Ovary (tissue), 9 donors: ENCODE data around the gene VMP1. TPM values are rescaled to one million over a fixed set of nuclear protein-coding genes. Genes with fewer than 3 reads are reported as not detected.

Experiments used
- DNase-seq, 5 donors: peaks; one replicate each; pipeline ENCODE4 v3.0.0-alpha.2; 2019 to 2020
- H3K27ac ChIP-seq, 2 donors: fragments of 200-600 bp; one replicate each; pipeline versions ENCODE4 v1.5.1 to v1.8.0; 2019 to 2022
- H3K27me3 ChIP-seq: fragments of 200-600 bp; one replicate; pipeline ENCODE4 v1.8.0; 2022
- H3K36me3 ChIP-seq: fragments of 200-600 bp; sonication (generic); one replicate; pipeline ENCODE4 v1.5.1; 2019
- H3K4me1 ChIP-seq: one replicate; pipeline ENCODE4 v1.8.1; 2013; ENCODE audit warnings: mild to moderate bottlenecking, moderate library complexity; ENCODE audit not compliant: insufficient read depth
- H3K4me3 ChIP-seq: fragments of 200-600 bp; sonication (generic); one replicate; pipeline ENCODE4 v1.5.1; 2017
- H3K9me3 ChIP-seq, 2 donors: fragments of 200-600 bp in 1 of 2; sonication (generic) in 1 of 2; one replicate each; pipeline versions ENCODE4 v1.5.1 to v1.8.1; 2013 to 2019; ENCODE audit warnings: mild to moderate bottlenecking in 1 of 2, moderate library complexity in 1 of 2
- EP300 ChIP-seq: sonication (generic); formaldehyde crosslinking; IDR thresholded peaks from one replicate; pipeline ENCODE4 v1.6.1; 2017; ENCODE audit warnings: antibody characterized with exemption
- POLR2A ChIP-seq: fragments of 450-650 bp; IDR thresholded peaks from one replicate; pipeline ENCODE4 v1.6.1; 2017; ENCODE audit warnings: antibody characterized with exemption, mild to moderate bottlenecking, moderate library complexity
- WGBS, 3 donors: extraction: QIAGEN DNeasy Blood & Tissue Kit in 1 of 3; methylation state at CpG; one replicate each; pipeline versions ENCODE4 v1.1.5 to v1.1.7; 2013 to 2017; 5-methylcytosine and 5-hydroxymethylcytosine counted together
- intact Hi-C, 4 donors: fragments of 100-400 bp; cut with DNase I; formaldehyde crosslinking; loops; one replicate each; pipeline versions ENCODE4 v1.11.0 to v1.15.1; 2022 to 2023
- polyA plus RNA-seq, 2 donors: library from polyadenylated mRNA; stranded (reverse); fragments of 200-250 nt in 1 of 2; fragments of 350-450 nt in 1 of 2; fragmentation: Illumina TruSeq in 1 of 2; extraction: RNeasy Lipid Tissue Mini Kit (QIAGEN cat#74804) in 1 of 2; gene quantifications; one replicate each; pipeline ENCODE4 v1.2.3, GENCODE V29; 2013 to 2014
- total RNA-seq, 7 donors: library from RNA; depleted of rRNA in 2 of 7; stranded (reverse); fragments of >200 nt in 2 of 7; fragmentation: NEBNext Ultra II Directional in 3 of 7; extraction: Animal tissue kit (Norgen Biotek cat#: 25700) in 3 of 7; gene quantifications; one replicate each; pipeline versions ENCODE4 v1.1.0 to v1.2.4, GENCODE V29; 2016 to 2023
- TF ChIP-seq, protein P1 (sequence below), 3 donors: fragments of 450-650 bp in 2 of 3; fragments of 200-600 bp in 1 of 3; IDR thresholded peaks; one replicate each; pipeline versions ENCODE4 v1.5.1 to v1.8.0; 2016 to 2022; ENCODE audit warnings: antibody characterized with exemption in 3 of 3, mild to moderate bottlenecking in 1 of 3
- donor health status: DM: no; HTN: no; CAD: no; lungs with moderate emphysema.
- donor health status: DM: no; HTN: no; CAD: no.
- donor health status: Bipolar disorder and iron deficiency.
- donor health status: DM: yes; HTN: yes; CAD: no.
- donor health status: DM: no; HTN: no; CAD: no.
- donor health status: DM: yes; HTN: yes; CAD: no.

The VMP1 gene
- total and polyA plus RNA-seq, 9 donors = 63.5 to 667 (median 154) TPM

DNA sequence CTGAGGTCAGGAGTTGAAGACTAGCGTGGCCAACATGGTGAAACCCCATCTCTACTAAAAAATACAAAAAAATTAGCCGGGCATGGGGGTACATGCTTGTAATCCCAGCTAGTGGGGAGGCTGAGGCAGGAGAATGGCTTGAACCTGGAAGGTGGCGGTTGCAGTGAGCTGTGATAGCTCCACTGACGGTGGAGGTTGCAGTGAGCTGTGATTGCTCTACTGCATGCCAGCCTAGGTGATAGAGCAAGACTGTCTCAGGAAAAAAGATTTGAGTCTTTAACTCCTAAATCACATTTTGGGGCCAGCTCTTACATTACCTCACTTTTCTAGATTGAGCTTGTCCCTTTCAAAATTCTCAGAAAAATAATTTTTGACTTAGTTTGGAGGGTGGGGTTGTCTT, 15.2 kb downstream of the VMP1 start:
- H3K4me1 ChIP-seq = peaks cover 2% of the 10 kb centered on the region
- WGBS, 3 donors = 97 to 98% (median 98%) methylated on average over 4 of the region's 4 CpGs
- no peak overlapping the region for H3K4me3 ChIP-seq
- TF ChIP-seq POLR2A (no peak), EP300 (no peak)
- TF ChIP-seq, protein P1, sequence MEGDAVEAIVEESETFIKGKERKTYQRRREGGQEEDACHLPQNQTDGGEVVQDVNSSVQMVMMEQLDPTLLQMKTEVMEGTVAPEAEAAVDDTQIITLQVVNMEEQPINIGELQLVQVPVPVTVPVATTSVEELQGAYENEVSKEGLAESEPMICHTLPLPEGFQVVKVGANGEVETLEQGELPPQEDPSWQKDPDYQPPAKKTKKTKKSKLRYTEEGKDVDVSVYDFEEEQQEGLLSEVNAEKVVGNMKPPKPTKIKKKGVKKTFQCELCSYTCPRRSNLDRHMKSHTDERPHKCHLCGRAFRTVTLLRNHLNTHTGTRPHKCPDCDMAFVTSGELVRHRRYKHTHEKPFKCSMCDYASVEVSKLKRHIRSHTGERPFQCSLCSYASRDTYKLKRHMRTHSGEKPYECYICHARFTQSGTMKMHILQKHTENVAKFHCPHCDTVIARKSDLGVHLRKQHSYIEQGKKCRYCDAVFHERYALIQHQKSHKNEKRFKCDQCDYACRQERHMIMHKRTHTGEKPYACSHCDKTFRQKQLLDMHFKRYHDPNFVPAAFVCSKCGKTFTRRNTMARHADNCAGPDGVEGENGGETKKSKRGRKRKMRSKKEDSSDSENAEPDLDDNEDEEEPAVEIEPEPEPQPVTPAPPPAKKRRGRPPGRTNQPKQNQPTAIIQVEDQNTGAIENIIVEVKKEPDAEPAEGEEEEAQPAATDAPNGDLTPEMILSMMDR (IDR thresholded peaks at IDR 0.05) = no peak
- no peaks in the 10 kb centered on the region for H3K27me3 ChIP-seq
- no peak overlapping the region for H3K27ac ChIP-seq
- H3K9me3 ChIP-seq = no peaks in the 10 kb centered on the region
- H3K36me3 ChIP-seq = no peaks in the 10 kb centered on the region
- intact Hi-C loops = no loop called here
- DNase-seq = no peak

DNA sequence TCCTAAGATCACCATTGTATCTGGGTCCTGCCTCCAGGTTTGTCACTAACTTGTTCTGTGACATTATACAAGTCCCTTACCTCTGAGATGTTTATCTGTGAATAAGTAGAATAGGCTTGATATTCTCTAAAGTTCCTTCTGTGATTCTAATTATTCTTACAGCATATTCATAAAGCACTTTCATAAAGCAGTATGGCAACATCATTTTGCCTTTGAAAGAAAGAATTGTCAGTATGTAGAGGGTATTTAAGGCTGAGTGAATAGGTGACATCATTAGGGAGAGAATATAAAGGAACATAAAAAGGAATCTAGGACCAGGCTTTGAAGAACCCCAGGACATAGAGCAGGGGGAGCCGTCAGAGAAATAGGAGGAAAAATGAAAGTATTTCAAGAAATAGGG, 15.6 kb downstream of the VMP1 start:
- no peaks in the 10 kb centered on the region for H3K36me3 ChIP-seq
- DNase-seq = no peak
- TF ChIP-seq, protein P1 (IDR thresholded peaks at IDR 0.05) = no peak
- TF ChIP-seq EP300 = no peak
- no peak for TF ChIP-seq POLR2A
- intact Hi-C loops = no loop called here
- H3K27me3 ChIP-seq = no peaks in the 10 kb centered on the region
- 67 to 75% (median 72%) methylated on average over 1 of the region's 1 CpG for WGBS, 3 donors
- peaks cover 2% of the 10 kb centered on the region for H3K4me1 ChIP-seq
- no peak overlapping the region for H3K4me3 ChIP-seq
- H3K9me3 ChIP-seq = no peaks in the 10 kb centered on the region
- H3K27ac ChIP-seq = no peak overlapping the region

DNA sequence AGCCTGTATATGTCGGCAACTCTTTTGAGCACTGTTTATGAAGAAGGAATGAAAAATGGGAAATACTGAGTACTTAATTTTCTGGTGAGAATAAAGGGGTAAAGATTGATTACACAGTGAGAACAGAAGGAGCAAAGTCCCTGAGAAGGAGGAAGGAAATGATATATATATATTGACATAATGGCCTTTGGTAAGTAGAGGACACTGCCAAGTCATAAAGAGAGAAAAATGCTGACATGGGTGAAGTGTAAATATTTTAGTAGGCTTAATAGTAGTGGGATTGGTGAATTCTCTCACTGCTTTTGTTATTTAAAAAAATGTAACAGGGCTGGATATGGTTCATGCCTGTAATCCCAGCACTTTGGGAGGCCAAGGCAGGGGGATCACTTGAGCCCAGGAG, 16.2 kb downstream of the VMP1 start:
- no peak for DNase-seq
- no peak overlapping the region for H3K27ac ChIP-seq
- H3K27me3 ChIP-seq = no peaks in the 10 kb centered on the region
- peaks cover 2% of the 10 kb centered on the region for H3K4me1 ChIP-seq
- no peak overlapping the region for H3K4me3 ChIP-seq
- no peaks in the 10 kb centered on the region for H3K9me3 ChIP-seq
- H3K36me3 ChIP-seq = no peaks in the 10 kb centered on the region
- TF ChIP-seq POLR2A = no peak
- TF ChIP-seq EP300 = no peak
- TF ChIP-seq, protein P1 (IDR thresholded peaks at IDR 0.05) = no peak
- intact Hi-C loops = no loop called here
- WGBS, 3 donors = 94 to 98% (median 97%) methylated on average over 1 of the region's 1 CpG

DNA sequence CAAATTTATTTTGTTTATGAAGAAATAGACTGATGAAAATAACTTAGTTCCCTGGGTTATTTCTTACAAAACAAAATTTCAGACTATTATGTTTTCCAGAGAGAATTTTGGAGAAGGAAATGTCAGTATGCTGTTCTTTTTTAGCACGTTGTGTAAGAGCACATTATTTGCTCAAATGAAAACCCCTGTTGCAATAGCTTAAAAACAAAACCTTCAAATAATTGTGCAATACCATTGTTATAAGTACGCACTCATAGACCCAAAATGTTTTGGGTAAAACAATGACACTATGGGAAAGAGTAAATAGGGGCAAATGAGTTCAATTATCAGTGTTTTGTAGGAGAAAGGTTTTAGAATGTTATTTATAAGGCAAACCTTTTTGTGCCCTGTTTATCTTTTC, 18.2 kb downstream of the VMP1 start:
- H3K9me3 ChIP-seq = no peaks in the 10 kb centered on the region
- TF ChIP-seq, protein P1 (IDR thresholded peaks at IDR 0.05) = no peak
- no peak for TF ChIP-seq POLR2A
- TF ChIP-seq EP300 = no peak
- H3K27ac ChIP-seq = peak overlapping the region in 1 of 2 donors; percentile 30
- no peak overlapping the region for H3K4me3 ChIP-seq
- no peak for DNase-seq
- intact Hi-C loops = no loop called here
- WGBS, 3 donors = 12 to 14% (median 13%) methylated on average over 2 of the region's 2 CpGs
- H3K36me3 ChIP-seq = no peaks in the 10 kb centered on the region
- no peaks in the 10 kb centered on the region for H3K27me3 ChIP-seq
- peaks cover 2% of the 10 kb centered on the region for H3K4me1 ChIP-seq
